Loucy (cell line): Measurements from ENCODE around the gene AK4.

Experiments
- CTCF ChIP-seq: fragments of 200-600 bp; sonication (generic); conservative IDR thresholded peaks from 2 replicates; pipeline ENCODE4 v1.5.1; 2014; ENCODE audit warnings: mild to moderate bottlenecking, antibody characterized with exemption, low read length
- EZH2phosphoT487 ChIP-seq: fragments of 200-600 bp; IDR thresholded peaks from 2 replicates; pipeline ENCODE4 v1.6.1; 2018; ENCODE audit warnings: antibody characterized with exemption, mild to moderate bottlenecking, moderate library complexity, borderline replicate concordance

GRCh38 chr1:65170511-65171142, 22.6 kb downstream of the AK4 start:
- TF ChIP-seq CTCF (no peak), EZH2phosphoT487 (no peak)
